Neural cell (in vitro differentiated cells): ENCODE data around the gene COQ9. TPM values are rescaled to one million over a fixed set of nuclear protein-coding genes. Genes with fewer than 3 reads are reported as not detected.

Source experiments
- H2AFZ ChIP-seq: fragments of 200-600, 300-800 bp; sonication (generic), shearing (Covaris generic); 2 replicates; pipeline ENCODE4 v1.6.0; 2014; ENCODE audit warnings: low read depth, mild to moderate bottlenecking, antibody characterized with exemption, low read length, moderate library complexity
- H3F3A ChIP-seq: fragments of 200-600 bp; shearing (Covaris generic); 2 replicates; pipeline ENCODE4 v1.6.1; 2016; ENCODE audit warnings: mild to moderate bottlenecking, moderate library complexity, mixed read lengths, antibody characterized with exemption, low read length; ENCODE audit not compliant: insufficient read depth, poor library complexity, severe bottlenecking
- H3K27ac ChIP-seq: fragments of 200-600, 300-800 bp; sonication (generic), shearing (Covaris generic); 2 replicates; pipeline ENCODE4 v1.5.1; 2014; ENCODE audit warnings: mild to moderate bottlenecking, low read length, moderate library complexity
- H3K27me3 ChIP-seq: fragments of 300-800, 200-600 bp; sonication (generic), shearing (Covaris generic); 2 replicates; pipeline ENCODE4 v1.6.0; 2014; ENCODE audit warnings: mild to moderate bottlenecking, low read depth, low read length, moderate library complexity; ENCODE audit not compliant: insufficient read depth
- H3K36me3 ChIP-seq: fragments of 300-800, 200-600 bp; sonication (generic), shearing (Covaris generic); 2 replicates; pipeline ENCODE4 v1.5.1; 2014; ENCODE audit warnings: mild to moderate bottlenecking, antibody characterized with exemption, low read length, moderate library complexity; ENCODE audit not compliant: insufficient read depth
- H3K4me2 ChIP-seq: fragments of 300-800, 200-600 bp; sonication (generic), shearing (Covaris generic); 2 replicates; pipeline ENCODE4 v1.6.0; 2014; ENCODE audit warnings: mild to moderate bottlenecking, low read length
- H3K4me3 ChIP-seq: fragments of 300-800, 200-600 bp; sonication (generic), shearing (Covaris generic); 2 replicates; pipeline ENCODE4 v1.5.1; 2014; ENCODE audit warnings: mild to moderate bottlenecking, low read length, moderate library complexity
- H3K79me2 ChIP-seq: fragments of 200-600 bp; shearing (Covaris generic); replicated peaks from 2 replicates; pipeline ENCODE4 v1.6.0; 2014; ENCODE audit warnings: mild to moderate bottlenecking, low read length, moderate library complexity; ENCODE audit not compliant: insufficient read depth
- H3K9ac ChIP-seq: fragments of 300-800, 200-600 bp; sonication (generic), shearing (Covaris generic); 2 replicates; pipeline ENCODE4 v1.6.1; 2016; ENCODE audit warnings: mild to moderate bottlenecking, low read length, mixed read lengths
- H3K9me2 ChIP-seq: fragments of 200-600 bp; shearing (Covaris generic); 2 replicates; pipeline ENCODE4 v1.6.1; 2016; ENCODE audit warnings: mild to moderate bottlenecking, low read length, mixed read lengths; ENCODE audit not compliant: insufficient read depth
- H3K9me3 ChIP-seq: fragments of 200-600, 300-800 bp; sonication (generic), shearing (Covaris generic); 2 replicates; pipeline ENCODE4 v1.6.1; 2016; ENCODE audit warnings: mild to moderate bottlenecking, mixed run types, low read length, moderate library complexity, mixed read lengths
- H4K20me1 ChIP-seq: fragments of 200-600 bp; shearing (Covaris generic); 2 replicates; pipeline ENCODE4 v1.6.1; 2016; ENCODE audit warnings: mild to moderate bottlenecking, mixed run types; ENCODE audit not compliant: insufficient read depth
- CTCF ChIP-seq: fragments of 450-650 bp; IDR thresholded peaks from 2 replicates; pipeline ENCODE4 v1.5.1; 2014; ENCODE audit warnings: antibody characterized with exemption, mild to moderate bottlenecking, moderate library complexity; ENCODE audit not compliant: poor library complexity, severe bottlenecking
- EP300 ChIP-seq: fragments of 450-650 bp; conservative IDR thresholded peaks from 2 replicates; pipeline ENCODE4 v1.6.1; 2014; ENCODE audit warnings: antibody characterized with exemption, mild to moderate bottlenecking, moderate library complexity; ENCODE audit not compliant: poor library complexity, severe bottlenecking
- EZH2 ChIP-seq: fragments of 200-600, 300-800 bp; shearing (Covaris generic), sonication (generic); IDR thresholded peaks from 2 replicates; pipeline ENCODE4 v1.6.1; 2014; ENCODE audit warnings: antibody characterized with exemption, low read length, borderline replicate concordance, mild to moderate bottlenecking; ENCODE audit not compliant: insufficient read depth, poor library complexity, severe bottlenecking
- MXI1 ChIP-seq: fragments of 450-650 bp; conservative IDR thresholded peaks from 2 replicates; pipeline ENCODE4 v1.6.1; 2014; ENCODE audit warnings: antibody characterized with exemption, mild to moderate bottlenecking; ENCODE audit not compliant: poor library complexity, severe bottlenecking
- POLR2AphosphoS5 ChIP-seq: IDR thresholded peaks from 2 replicates; pipeline ENCODE4 v1.6.1; 2012
- RAD21 ChIP-seq: fragments of 450-650 bp; conservative IDR thresholded peaks from 2 replicates; pipeline ENCODE4 v1.6.1; 2014; ENCODE audit warnings: antibody characterized with exemption, mild to moderate bottlenecking, moderate library complexity
- REST ChIP-seq: IDR thresholded peaks from 2 replicates; pipeline ENCODE4 v1.6.1; 2012; ENCODE audit warnings: borderline replicate concordance
- SMC3 ChIP-seq: fragments of 450-650 bp; conservative IDR thresholded peaks from 2 replicates; pipeline ENCODE4 v1.6.1; 2014; ENCODE audit warnings: antibody characterized with exemption, mild to moderate bottlenecking, moderate library complexity; ENCODE audit not compliant: poor library complexity
- TAF1 ChIP-seq: IDR thresholded peaks from 2 replicates; pipeline ENCODE4 v1.6.1; 2012; ENCODE audit warnings: low read depth
- polyA plus RNA-seq: library from polyadenylated mRNA; depleted of rRNA; stranded (reverse); fragments of >200 nt; gene quantifications from 2 replicates; pipeline ENCODE4 v1.2.3, GENCODE V29; 2014

Gene COQ9
- polyA plus RNA-seq, 1 donor from 2014 or later, result 78.7 TPM

- Histone ChIP-seq H4K20me1 (no peaks in the 10 kb centered on the region), H3K4me2 (no peak overlapping the region), H3K36me3 (no peaks in the 10 kb centered on the region), H2AFZ (no peak overlapping the region), H3K4me3 (no peak overlapping the region), H3F3A (no peaks in the 10 kb centered on the region), H3K9me3 (no peaks in the 10 kb centered on the region), H3K9me2 (no peaks in the 10 kb centered on the region), H3K79me2 (peaks cover 23% of the 10 kb centered on the region), H3K9ac (no peak overlapping the region), H3K27me3 (no peaks in the 10 kb centered on the region), H3K27ac (no peak overlapping the region)
- no peak for TF ChIP-seq SMC3
- no peak for TF ChIP-seq EP300
- no peak for TF ChIP-seq MXI1
- no peak for TF ChIP-seq CTCF
- TF ChIP-seq POLR2AphosphoS5, result no peak
- TF ChIP-seq EZH2, result no peak
- no peak for TF ChIP-seq TAF1
- no peak for TF ChIP-seq REST
- no peak for TF ChIP-seq RAD21
Observed at GRCh38 chr16:57482845-57483545, 35.7 kb downstream of the COQ9 start.

GRCh38 chr16:57483725-57484514, 36.6 kb downstream of the COQ9 start:
- no peak for TF ChIP-seq RAD21
- TF ChIP-seq CTCF, result no peak
- TF ChIP-seq EZH2, result no peak
- no peak for TF ChIP-seq POLR2AphosphoS5
- TF ChIP-seq REST, result no peak
- no peak for TF ChIP-seq SMC3
- no peak for TF ChIP-seq TAF1
- no peak for TF ChIP-seq EP300
- TF ChIP-seq MXI1, result no peak
- H3K79me2 ChIP-seq, result peaks cover 16% of the 10 kb centered on the region

More at GRCh38 chr16:57483725-57484514, 36.6 kb downstream of the COQ9 start:
- Histone ChIP-seq H3K4me3 (no peak overlapping the region), H4K20me1 (no peaks in the 10 kb centered on the region), H3K27ac (no peak overlapping the region), H2AFZ (no peak overlapping the region), H3K36me3 (no peaks in the 10 kb centered on the region), H3K4me2 (no peak overlapping the region), H3K9me2 (no peaks in the 10 kb centered on the region), H3K9ac (no peak overlapping the region), H3K27me3 (no peaks in the 10 kb centered on the region), H3F3A (no peaks in the 10 kb centered on the region), H3K9me3 (no peaks in the 10 kb centered on the region)
